Prostate gland (tissue), 2 donors: Measurements from ENCODE around the gene FAR1.

Source experiments
- CTCF ChIP-seq, 4 experiments: fragments of 200-600 bp in 2 of 4; fragments of 450-650 bp in 2 of 4; sonication (generic) in 2 of 4; IDR thresholded peaks; 1 replicate in 3 of 4; 2 replicates in 1 of 4; pipeline ENCODE4 v1.5.1; 2016 to 2019; ENCODE audit warnings: antibody characterized with exemption in 4 of 4, mild to moderate bottlenecking in 2 of 4, moderate library complexity in 2 of 4
- POLR2A ChIP-seq: fragments of 450-650 bp; IDR thresholded peaks from one replicate; pipeline ENCODE4 v1.6.1; 2016; ENCODE audit warnings: antibody characterized with exemption, mild to moderate bottlenecking

- TF ChIP-seq CTCF (IDR thresholded peaks at IDR 0.05), result no peak
- peak; percentile 12 for TF ChIP-seq POLR2A
Observed at GRCh38 chr11:13668957-13669521, 571 bp downstream of the FAR1 start.
